Spleen (tissue), 7 donors: ENCODE data around the gene CLEC17A.

Source experiments
- POLR2A ChIP-seq, 3 donors: fragments of 450-650 bp; IDR thresholded peaks; one replicate each; pipeline ENCODE4 v1.5.1; 2017; ENCODE audit warnings: antibody characterized with exemption in 3 of 3, mild to moderate bottlenecking in 1 of 3
- TF ChIP-seq, protein P1 (sequence below), 11 experiments: fragments of 200-600 bp in 7 of 11; fragments of 450-650 bp in 4 of 11; sonication (generic) in 4 of 11; IDR thresholded peaks in 8 of 11; conservative IDR thresholded peaks in 3 of 11; 1 replicate in 7 of 11; 2 replicates in 4 of 11; pipeline versions ENCODE4 v1.4.0 to v1.8.0; 2016 to 2021; ENCODE audit warnings: antibody characterized with exemption in 11 of 11, inconsistent platforms in 4 of 11, mild to moderate bottlenecking in 1 of 11
- donor health status: DM: no; HTN: no; CAD: no; lungs with moderate emphysema.
- donor health status: DM: no; HTN: no; CAD: no.
- donor health status: DM: no; HTN: no; CAD: no.

DNA sequence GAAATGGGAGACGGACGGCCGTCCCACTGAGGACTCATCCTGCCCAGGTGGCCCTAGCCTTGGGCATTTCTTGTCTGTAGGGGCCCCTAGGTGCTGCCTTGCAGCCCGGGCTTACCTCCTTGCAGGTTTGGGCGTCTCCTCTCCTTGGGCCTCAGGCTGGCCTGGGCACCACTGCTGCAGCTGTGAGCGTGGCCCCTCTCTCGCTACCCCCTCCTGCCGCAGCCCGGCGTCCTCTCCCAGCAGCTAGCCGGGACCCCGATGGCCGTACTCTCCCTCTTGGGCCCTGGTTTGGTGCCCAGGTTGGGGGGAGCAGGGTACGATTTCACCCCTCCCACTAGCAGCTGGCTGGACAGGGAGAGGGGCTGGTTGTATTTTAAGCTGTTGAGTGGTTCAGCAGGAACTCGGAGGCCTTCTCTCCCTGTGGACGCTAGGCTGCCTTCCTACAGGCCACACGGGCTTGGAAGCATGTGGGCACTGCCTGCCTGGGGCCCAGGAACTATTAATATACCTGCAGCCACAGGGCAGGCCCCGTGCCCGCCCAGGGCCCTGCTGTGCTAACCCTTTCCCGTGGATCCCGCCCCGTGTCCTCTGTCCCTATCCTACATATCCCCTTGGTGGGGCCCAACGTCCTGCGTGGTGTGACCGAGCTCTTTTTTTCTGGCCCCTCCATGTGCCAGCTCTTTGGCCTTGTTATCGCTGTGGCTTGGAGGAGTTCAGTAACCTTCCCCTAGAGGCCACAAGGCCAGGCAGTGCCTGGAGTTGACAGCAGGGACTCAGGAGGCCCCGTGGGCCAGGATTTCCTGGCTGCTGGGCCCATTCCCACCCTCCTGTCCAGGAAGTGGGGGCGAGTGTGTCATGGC lies 22.7 kb upstream of the CLEC17A start:
- TF ChIP-seq, protein P1, sequence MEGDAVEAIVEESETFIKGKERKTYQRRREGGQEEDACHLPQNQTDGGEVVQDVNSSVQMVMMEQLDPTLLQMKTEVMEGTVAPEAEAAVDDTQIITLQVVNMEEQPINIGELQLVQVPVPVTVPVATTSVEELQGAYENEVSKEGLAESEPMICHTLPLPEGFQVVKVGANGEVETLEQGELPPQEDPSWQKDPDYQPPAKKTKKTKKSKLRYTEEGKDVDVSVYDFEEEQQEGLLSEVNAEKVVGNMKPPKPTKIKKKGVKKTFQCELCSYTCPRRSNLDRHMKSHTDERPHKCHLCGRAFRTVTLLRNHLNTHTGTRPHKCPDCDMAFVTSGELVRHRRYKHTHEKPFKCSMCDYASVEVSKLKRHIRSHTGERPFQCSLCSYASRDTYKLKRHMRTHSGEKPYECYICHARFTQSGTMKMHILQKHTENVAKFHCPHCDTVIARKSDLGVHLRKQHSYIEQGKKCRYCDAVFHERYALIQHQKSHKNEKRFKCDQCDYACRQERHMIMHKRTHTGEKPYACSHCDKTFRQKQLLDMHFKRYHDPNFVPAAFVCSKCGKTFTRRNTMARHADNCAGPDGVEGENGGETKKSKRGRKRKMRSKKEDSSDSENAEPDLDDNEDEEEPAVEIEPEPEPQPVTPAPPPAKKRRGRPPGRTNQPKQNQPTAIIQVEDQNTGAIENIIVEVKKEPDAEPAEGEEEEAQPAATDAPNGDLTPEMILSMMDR (IDR thresholded peaks at IDR 0.05 in 8 of 11, conservative IDR thresholded peaks at IDR 0.05 in 3 of 11): no peak
- no peak for TF ChIP-seq POLR2A (IDR thresholded peaks at IDR 0.05)
